HG02943 (cell line): ENCODE measurements around the gene CACNG1.

Source experiments
- ATAC-seq: cut with Tn5 transposase; IDR thresholded peaks from one replicate; pipeline ENCODE4 v1.9.1; 2021; ENCODE audit warnings: mild to moderate bottlenecking, low read depth, moderate library complexity; ENCODE audit not compliant: unreplicated experiment

Gene CACNG1

GRCh38 chr17:67044016-67044772 lies at the start of gene CACNG1:
TSS of gene CACNG1 (plus strand) at chr17:67044554. CDS start at chr17:67044661, 107 bp downstream.
- no peak for ATAC-seq

GRCh38 chr17:66994930-66995535 lies 49.3 kb upstream of the CACNG1 start:
- ATAC-seq, result no peak

GRCh38 chr17:66995944-66996343 lies 48.4 kb upstream of the CACNG1 start:
- ATAC-seq, result no peak

GRCh38 chr17:66996926-66997325 lies 47.4 kb upstream of the CACNG1 start:
- ATAC-seq, result no peak

GRCh38 chr17:67003231-67003630 lies 41.1 kb upstream of the CACNG1 start:
- ATAC-seq, result no peak

- ATAC-seq, result no peak
Observed at GRCh38 chr17:67004181-67004580, 40.2 kb upstream of the CACNG1 start.

- no peak for ATAC-seq
Observed at GRCh38 chr17:67007266-67007665, 37.1 kb upstream of the CACNG1 start.

GRCh38 chr17:67008101-67008500 lies 36.3 kb upstream of the CACNG1 start:
- no peak for ATAC-seq

GRCh38 chr17:67011527-67012175 lies 32.7 kb upstream of the CACNG1 start:
- ATAC-seq, result no peak

GRCh38 chr17:67013891-67014290 lies 30.5 kb upstream of the CACNG1 start:
- ATAC-seq, result no peak

- no peak for ATAC-seq
Observed at GRCh38 chr17:67015001-67015400, 29.4 kb upstream of the CACNG1 start.

GRCh38 chr17:67016039-67016762 lies 28.2 kb upstream of the CACNG1 start:
- no peak for ATAC-seq

- no peak for ATAC-seq
Observed at GRCh38 chr17:67017910-67018309, 26.4 kb upstream of the CACNG1 start.

- no peak for ATAC-seq
Observed at GRCh38 chr17:67018471-67019434, 25.6 kb upstream of the CACNG1 start.

- no peak for ATAC-seq
Observed at GRCh38 chr17:67019809-67020208, 24.5 kb upstream of the CACNG1 start.

GRCh38 chr17:67020293-67020766 lies 24.0 kb upstream of the CACNG1 start:
- no peak for ATAC-seq

- ATAC-seq, result no peak
Observed at GRCh38 chr17:67021196-67021595, 23.2 kb upstream of the CACNG1 start.

GRCh38 chr17:67021743-67022450 lies 22.5 kb upstream of the CACNG1 start:
- ATAC-seq, result no peak

GRCh38 chr17:67022451-67022810 lies 21.9 kb upstream of the CACNG1 start:
- no peak for ATAC-seq
